Loucy (cell line): ENCODE data around the gene TIMMDC1.

Experiments used
- H2AFZ ChIP-seq: fragments of 200-600 bp; sonication (generic); 2 replicates; pipeline ENCODE4 v1.6.0; 2016; ENCODE audit warnings: antibody characterized with exemption, mild to moderate bottlenecking, low read length, moderate library complexity
- H3F3A ChIP-seq: fragments of 200-600 bp; 2 replicates; pipeline ENCODE4 v1.6.0; 2016; ENCODE audit warnings: antibody characterized with exemption, low read depth, mild to moderate bottlenecking
- H3K27me3 ChIP-seq: fragments of 200-600 bp; sonication (generic); 2 replicates; pipeline ENCODE4 v1.6.1; 2014; ENCODE audit warnings: low read length, mild to moderate bottlenecking; ENCODE audit not compliant: insufficient read depth, poor library complexity, severe bottlenecking
- H3K36me3 ChIP-seq: fragments of 200-600 bp; sonication (generic); 2 replicates; pipeline ENCODE4 v1.6.1; 2016; ENCODE audit warnings: low read length; ENCODE audit not compliant: insufficient read depth
- H3K4me1 ChIP-seq: fragments of 200-600 bp; sonication (generic); 2 replicates; pipeline ENCODE4 v1.5.1; 2014; ENCODE audit warnings: low read length, mild to moderate bottlenecking; ENCODE audit not compliant: insufficient read depth, poor library complexity, severe bottlenecking
- H3K4me2 ChIP-seq: fragments of 200-600 bp; sonication (generic); 2 replicates; pipeline ENCODE4 v1.6.0; 2014; ENCODE audit warnings: antibody characterized with exemption, low read length, low read depth, mild to moderate bottlenecking; ENCODE audit not compliant: poor library complexity, severe bottlenecking
- H3K4me3 ChIP-seq: fragments of 200-600 bp; sonication (generic); 2 replicates; pipeline ENCODE4 v1.5.1; 2014; ENCODE audit warnings: low read length, mild to moderate bottlenecking, mixed read lengths; ENCODE audit not compliant: poor library complexity, severe bottlenecking
- H3K79me2 ChIP-seq: fragments of 200-600 bp; sonication (generic); 2 replicates; pipeline ENCODE4 v1.6.1; 2014; ENCODE audit warnings: low read length; ENCODE audit not compliant: insufficient read depth
- H3K9ac ChIP-seq: fragments of 200-600 bp; sonication (generic); 2 replicates; pipeline ENCODE4 v1.6.0; 2014; ENCODE audit warnings: mild to moderate bottlenecking, low read depth, low read length, moderate library complexity; ENCODE audit not compliant: poor library complexity, severe bottlenecking
- H3K9me2 ChIP-seq: fragments of 200-600 bp; sonication (generic); replicated peaks from 2 replicates; pipeline ENCODE4 v1.6.1; 2016; ENCODE audit warnings: low read depth, low read length, mixed read lengths
- H3K9me3 ChIP-seq: fragments of 200-600 bp; sonication (generic); 2 replicates; pipeline ENCODE4 v1.6.1; 2014; ENCODE audit warnings: mild to moderate bottlenecking, antibody characterized with exemption, low read length, low read depth; ENCODE audit not compliant: insufficient read depth
- H4K20me1 ChIP-seq: fragments of 200-600 bp; sonication (generic); 2 replicates; pipeline ENCODE4 v1.6.0; 2014; ENCODE audit warnings: antibody characterized with exemption, low read length, mild to moderate bottlenecking; ENCODE audit not compliant: insufficient read depth, poor library complexity, severe bottlenecking
- EZH2phosphoT487 ChIP-seq: fragments of 200-600 bp; IDR thresholded peaks from 2 replicates; pipeline ENCODE4 v1.6.1; 2018; ENCODE audit warnings: antibody characterized with exemption, mild to moderate bottlenecking, moderate library complexity, borderline replicate concordance
- TF ChIP-seq, protein P1 (sequence below): fragments of 200-600 bp; sonication (generic); conservative IDR thresholded peaks from 2 replicates; pipeline ENCODE4 v1.5.1; 2014; ENCODE audit warnings: mild to moderate bottlenecking, antibody characterized with exemption, low read length

The TIMMDC1 gene

DNA sequence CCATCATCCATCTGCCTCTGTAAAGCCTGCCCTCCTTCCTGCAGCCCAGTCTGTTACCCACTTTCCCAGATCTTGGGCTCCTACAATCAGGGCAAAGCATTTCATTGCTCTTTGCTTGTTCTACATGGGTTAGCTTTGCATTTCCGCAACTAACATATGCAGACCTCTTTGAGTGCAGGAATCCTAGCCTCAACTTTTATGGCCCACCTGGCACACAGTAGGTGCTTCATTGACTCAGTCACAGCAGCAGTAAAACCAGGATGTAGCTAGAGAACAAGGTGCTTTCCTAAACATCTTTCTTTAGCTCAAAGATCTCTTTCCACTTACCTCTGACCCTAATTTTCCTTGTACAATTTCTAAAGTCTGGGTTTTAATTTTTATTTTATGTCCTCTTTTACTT is 57.6 kb downstream of the TIMMDC1 start:
- no peak for TF ChIP-seq EZH2phosphoT487
- TF ChIP-seq, protein P1, sequence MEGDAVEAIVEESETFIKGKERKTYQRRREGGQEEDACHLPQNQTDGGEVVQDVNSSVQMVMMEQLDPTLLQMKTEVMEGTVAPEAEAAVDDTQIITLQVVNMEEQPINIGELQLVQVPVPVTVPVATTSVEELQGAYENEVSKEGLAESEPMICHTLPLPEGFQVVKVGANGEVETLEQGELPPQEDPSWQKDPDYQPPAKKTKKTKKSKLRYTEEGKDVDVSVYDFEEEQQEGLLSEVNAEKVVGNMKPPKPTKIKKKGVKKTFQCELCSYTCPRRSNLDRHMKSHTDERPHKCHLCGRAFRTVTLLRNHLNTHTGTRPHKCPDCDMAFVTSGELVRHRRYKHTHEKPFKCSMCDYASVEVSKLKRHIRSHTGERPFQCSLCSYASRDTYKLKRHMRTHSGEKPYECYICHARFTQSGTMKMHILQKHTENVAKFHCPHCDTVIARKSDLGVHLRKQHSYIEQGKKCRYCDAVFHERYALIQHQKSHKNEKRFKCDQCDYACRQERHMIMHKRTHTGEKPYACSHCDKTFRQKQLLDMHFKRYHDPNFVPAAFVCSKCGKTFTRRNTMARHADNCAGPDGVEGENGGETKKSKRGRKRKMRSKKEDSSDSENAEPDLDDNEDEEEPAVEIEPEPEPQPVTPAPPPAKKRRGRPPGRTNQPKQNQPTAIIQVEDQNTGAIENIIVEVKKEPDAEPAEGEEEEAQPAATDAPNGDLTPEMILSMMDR = no peak
- Histone ChIP-seq H3K36me3 (no peaks in the 10 kb centered on the region), H2AFZ (no peak overlapping the region), H3K4me1 (no peaks in the 10 kb centered on the region), H3K4me2 (no peak overlapping the region), H3K9me3 (no peaks in the 10 kb centered on the region), H3K79me2 (no peaks in the 10 kb centered on the region), H3K9me2 (no peaks in the 10 kb centered on the region), H3K4me3 (no peak overlapping the region), H3K9ac (no peak overlapping the region), H3K27me3 (no peaks in the 10 kb centered on the region), H4K20me1 (no peaks in the 10 kb centered on the region), H3F3A (no peaks in the 10 kb centered on the region)

DNA sequence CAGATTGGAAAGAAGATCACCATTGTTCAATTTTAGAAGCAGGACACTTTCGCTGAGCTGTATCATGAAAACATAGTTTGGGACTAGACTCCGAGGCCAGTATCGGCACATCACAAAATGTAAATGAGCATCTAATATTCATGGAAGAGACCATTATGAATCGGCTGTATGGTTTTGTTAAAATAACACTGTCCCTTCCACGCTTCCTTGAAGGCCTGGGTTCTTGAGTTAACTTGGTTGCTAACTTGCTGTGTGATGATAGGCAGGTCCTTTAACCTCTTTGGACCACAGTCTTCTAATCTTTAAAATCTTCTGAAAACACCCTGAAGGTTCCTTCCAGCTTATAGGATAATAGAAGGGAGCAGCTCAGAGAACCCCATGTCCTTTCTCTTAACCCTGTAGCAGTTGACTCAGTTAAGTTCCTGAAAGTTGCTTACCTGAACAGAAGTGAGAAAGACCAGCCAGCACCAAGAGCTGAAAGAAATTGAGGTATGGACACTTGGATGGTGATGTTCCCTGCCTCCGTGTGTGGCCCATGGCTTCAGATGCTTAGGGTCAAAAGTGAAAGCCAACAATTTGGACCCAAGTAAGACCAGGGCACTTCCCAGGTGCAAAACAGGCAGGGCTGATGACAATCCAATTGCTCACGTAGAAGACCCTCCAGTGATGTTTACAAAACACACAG is 59.0 kb downstream of the TIMMDC1 start:
- Histone ChIP-seq H3K27me3 (no peaks in the 10 kb centered on the region), H3K9me3 (no peaks in the 10 kb centered on the region), H3K4me3 (no peak overlapping the region), H4K20me1 (no peaks in the 10 kb centered on the region), H3K4me1 (no peaks in the 10 kb centered on the region), H3F3A (no peaks in the 10 kb centered on the region), H3K36me3 (no peaks in the 10 kb centered on the region), H3K9ac (no peak overlapping the region), H3K9me2 (no peaks in the 10 kb centered on the region), H3K4me2 (no peak overlapping the region), H3K79me2 (no peaks in the 10 kb centered on the region), H2AFZ (no peak overlapping the region)
- TF ChIP-seq, protein P1 = no peak
- no peak for TF ChIP-seq EZH2phosphoT487

DNA sequence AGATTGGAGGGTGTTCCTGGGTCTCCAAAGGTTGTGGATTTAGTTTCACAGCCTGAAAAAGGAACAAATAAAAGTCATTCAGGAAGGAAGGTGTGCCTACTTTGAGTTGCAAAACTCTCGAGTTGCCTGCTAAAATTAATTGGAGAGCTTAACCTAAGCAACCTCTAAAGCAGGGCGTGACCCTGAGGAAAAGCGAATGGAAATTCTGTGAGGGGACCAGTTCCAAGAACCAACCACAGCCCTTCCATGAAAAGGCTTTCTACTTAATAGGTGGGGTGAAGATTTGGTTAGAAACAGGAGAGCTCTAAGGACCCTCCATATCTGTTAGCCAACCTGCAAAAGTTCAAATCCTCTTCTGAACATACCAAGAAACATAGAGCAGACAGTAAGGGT is 59.5 kb downstream of the TIMMDC1 start:
- Histone ChIP-seq H3K36me3 (no peaks in the 10 kb centered on the region), H3K4me1 (no peaks in the 10 kb centered on the region), H3K4me2 (no peak overlapping the region), H3K79me2 (no peaks in the 10 kb centered on the region), H4K20me1 (no peaks in the 10 kb centered on the region), H2AFZ (no peak overlapping the region), H3K27me3 (no peaks in the 10 kb centered on the region), H3K9me3 (no peaks in the 10 kb centered on the region), H3K9me2 (no peaks in the 10 kb centered on the region), H3F3A (no peaks in the 10 kb centered on the region), H3K4me3 (no peak overlapping the region), H3K9ac (no peak overlapping the region)
- TF ChIP-seq EZH2phosphoT487 = no peak
- TF ChIP-seq, protein P1 = no peak
